Fibroblast of villous mesenchyme (primary cell): ENCODE results near the gene UBA52. TPM values are rescaled to one million over a fixed set of nuclear protein-coding genes. Genes with fewer than 3 reads are reported as not detected.
"Not testable (repeated sequence)": the region's sequence is repeated elsewhere in the genome, so short reads cannot be mapped to it uniquely, and the experiment has no call there.

Experiments used
- DNase-seq: peaks from one replicate; pipeline ENCODE4 v3.0.0-alpha.2; 2010; ENCODE audit warnings: low read depth
- H3K4me3 ChIP-seq: 2 replicates; pipeline ENCODE4 v1.5.1; 2011; ENCODE audit warnings: low read depth, mild to moderate bottlenecking, low read length
- CTCF ChIP-seq: IDR thresholded peaks from 2 replicates; pipeline ENCODE4 v1.5.1; 2012; ENCODE audit warnings: low read depth, mild to moderate bottlenecking, low read length; ENCODE audit not compliant: insufficient read depth
- total RNA-seq: library from RNA; depleted of rRNA; stranded (reverse); fragments of >200 nt; gene quantifications from 2 replicates; pipeline ENCODE4 v1.2.3, GENCODE V29; 2012

The UBA52 gene
- total RNA-seq, 1 donor, result 357 TPM

DNA sequence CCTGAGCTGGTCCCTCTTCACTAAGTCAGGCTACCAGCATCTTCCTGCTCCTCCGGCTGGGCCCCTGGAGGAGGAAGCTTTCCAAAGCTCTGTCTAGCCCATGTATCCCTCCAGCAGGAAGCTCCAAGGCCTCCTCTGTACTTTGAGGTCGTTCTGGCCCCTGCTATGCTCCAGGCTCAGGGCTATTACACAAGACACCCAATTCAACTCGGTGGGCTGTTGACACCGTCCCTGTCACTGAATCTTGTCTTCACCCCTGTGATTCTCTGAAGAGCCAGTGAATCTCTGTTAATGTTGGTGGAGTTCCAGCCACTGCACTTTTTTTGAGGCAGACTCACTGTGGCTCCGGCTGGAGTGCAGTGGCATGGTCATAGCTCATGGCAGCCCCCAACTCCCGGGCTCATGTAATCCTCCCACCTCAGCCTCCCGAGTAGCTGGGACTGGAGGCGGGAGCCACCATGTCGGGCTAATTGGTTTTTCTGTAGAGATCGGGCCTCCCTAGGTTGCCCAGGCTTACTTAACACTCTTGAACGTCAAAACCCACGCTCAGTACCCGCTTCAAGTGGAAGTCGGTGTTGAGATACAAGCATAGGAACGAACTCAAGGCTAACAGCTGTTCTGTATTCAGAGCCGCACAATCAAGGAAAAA, 16.4 kb downstream of the UBA52 start:
- no peak for TF ChIP-seq CTCF
- DNase-seq, result no peak

GRCh38 chr19:18588611-18589379, 17.1 kb downstream of the UBA52 start, which contains the start of gene REX1BD:
REX1BD (plus strand) TSS chr19:18588798; CDS start chr19:18588802, 4 bp downstream.
- peak within 1 kb of the TSS; percentile 73 for H3K4me3 ChIP-seq
- TF ChIP-seq CTCF, result peak; percentile 79
- peak; percentile 75 for DNase-seq

More for the DNA sequence above, 16.4 kb downstream of the UBA52 start:
- peak overlapping the region; percentile 73 for H3K4me3 ChIP-seq

- TF ChIP-seq CTCF, result peak; percentile 26
- H3K4me3 ChIP-seq, result peak overlapping the region; percentile 73
- peak; percentile 65 for DNase-seq
Observed at GRCh38 chr19:18589380-18590272, 18.0 kb downstream of the UBA52 start.

GRCh38 chr19:18590273-18591272, 18.9 kb downstream of the UBA52 start:
- H3K4me3 ChIP-seq, result peak overlapping the region; percentile 73
- DNase-seq, result peak; percentile 45
- TF ChIP-seq CTCF, result peak; percentile 26

- H3K4me3 ChIP-seq, result no peak overlapping the region
- no peak for DNase-seq
- TF ChIP-seq CTCF, result no peak
Observed at GRCh38 chr19:18591735-18592385, 20.2 kb downstream of the UBA52 start.

DNA sequence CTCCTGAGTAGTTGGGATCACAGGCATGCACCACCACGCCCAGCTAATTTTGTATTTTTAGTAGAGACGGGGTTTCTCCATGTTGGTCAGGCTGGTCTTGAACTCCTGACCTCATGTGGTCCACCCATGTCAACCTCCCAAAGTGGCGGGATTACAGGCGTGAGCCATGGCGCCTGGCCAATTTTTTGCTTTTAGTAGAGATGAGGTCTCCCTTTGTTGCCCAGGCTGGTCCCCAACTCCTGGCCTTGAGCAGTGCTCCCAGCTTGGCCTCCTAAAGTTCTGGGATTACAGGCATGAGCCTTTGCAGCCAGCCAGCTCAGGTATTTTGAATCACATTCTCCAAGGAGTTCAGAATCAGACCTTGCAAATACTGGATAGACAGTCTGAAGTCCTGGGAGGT, 21.1 kb downstream of the UBA52 start:
- H3K4me3 ChIP-seq, DNase-seq: not testable (repeated sequence)
